Measurements from ENCODE around the gene LMOD1.

The LMOD1 gene

DNA sequence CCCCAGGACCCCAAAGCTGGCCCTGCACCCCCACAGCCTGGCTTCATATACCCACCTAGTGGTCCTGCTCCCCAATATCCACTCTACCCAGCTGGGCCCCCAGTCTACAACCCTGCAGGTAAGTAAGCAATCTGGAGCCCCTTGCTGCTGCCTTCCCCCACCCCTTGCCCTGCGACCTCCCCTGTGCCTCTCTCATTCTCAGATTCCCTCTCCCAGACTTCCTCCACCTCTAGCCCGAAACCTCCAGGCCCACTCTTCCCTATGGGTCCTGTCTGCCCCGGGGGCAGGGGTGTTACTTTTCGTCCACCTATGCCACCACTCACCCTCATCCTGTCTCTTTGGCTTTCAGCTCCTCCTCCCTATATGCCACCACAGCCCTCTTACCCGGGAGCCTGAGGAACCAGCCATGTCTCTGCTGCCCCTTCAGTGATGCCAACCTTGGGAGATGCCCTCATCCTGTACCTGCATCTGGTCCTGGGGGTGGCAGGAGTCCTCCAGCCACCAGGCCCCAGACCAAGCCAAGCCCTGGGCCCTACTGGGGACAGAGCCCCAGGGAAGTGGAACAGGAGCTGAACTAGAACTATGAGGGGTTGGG lies 54.8 kb downstream of the LMOD1 start:
- no peak for ATAC-seq
- TF ChIP-seq TCF4 (CRISPR knock-in tag; IDR thresholded peaks at IDR 0.05; ENCODE audit: borderline replicate concordance) (no peak), BACH2 (CRISPR knock-in tag; IDR thresholded peaks at IDR 0.05; ENCODE audit: borderline replicate concordance) (no peak), GLIS3 (CRISPR knock-in tag; IDR thresholded peaks at IDR 0.05) (no peak)
- TF ChIP-seq, protein P1, sequence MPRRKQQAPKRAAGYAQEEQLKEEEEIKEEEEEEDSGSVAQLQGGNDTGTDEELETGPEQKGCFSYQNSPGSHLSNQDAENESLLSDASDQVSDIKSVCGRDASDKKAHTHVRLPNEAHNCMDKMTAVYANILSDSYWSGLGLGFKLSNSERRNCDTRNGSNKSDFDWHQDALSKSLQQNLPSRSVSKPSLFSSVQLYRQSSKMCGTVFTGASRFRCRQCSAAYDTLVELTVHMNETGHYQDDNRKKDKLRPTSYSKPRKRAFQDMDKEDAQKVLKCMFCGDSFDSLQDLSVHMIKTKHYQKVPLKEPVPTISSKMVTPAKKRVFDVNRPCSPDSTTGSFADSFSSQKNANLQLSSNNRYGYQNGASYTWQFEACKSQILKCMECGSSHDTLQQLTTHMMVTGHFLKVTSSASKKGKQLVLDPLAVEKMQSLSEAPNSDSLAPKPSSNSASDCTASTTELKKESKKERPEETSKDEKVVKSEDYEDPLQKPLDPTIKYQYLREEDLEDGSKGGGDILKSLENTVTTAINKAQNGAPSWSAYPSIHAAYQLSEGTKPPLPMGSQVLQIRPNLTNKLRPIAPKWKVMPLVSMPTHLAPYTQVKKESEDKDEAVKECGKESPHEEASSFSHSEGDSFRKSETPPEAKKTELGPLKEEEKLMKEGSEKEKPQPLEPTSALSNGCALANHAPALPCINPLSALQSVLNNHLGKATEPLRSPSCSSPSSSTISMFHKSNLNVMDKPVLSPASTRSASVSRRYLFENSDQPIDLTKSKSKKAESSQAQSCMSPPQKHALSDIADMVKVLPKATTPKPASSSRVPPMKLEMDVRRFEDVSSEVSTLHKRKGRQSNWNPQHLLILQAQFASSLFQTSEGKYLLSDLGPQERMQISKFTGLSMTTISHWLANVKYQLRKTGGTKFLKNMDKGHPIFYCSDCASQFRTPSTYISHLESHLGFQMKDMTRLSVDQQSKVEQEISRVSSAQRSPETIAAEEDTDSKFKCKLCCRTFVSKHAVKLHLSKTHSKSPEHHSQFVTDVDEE (CRISPR knock-in tag; IDR thresholded peaks at IDR 0.05) = no peak
- TF ChIP-seq, protein P2, sequence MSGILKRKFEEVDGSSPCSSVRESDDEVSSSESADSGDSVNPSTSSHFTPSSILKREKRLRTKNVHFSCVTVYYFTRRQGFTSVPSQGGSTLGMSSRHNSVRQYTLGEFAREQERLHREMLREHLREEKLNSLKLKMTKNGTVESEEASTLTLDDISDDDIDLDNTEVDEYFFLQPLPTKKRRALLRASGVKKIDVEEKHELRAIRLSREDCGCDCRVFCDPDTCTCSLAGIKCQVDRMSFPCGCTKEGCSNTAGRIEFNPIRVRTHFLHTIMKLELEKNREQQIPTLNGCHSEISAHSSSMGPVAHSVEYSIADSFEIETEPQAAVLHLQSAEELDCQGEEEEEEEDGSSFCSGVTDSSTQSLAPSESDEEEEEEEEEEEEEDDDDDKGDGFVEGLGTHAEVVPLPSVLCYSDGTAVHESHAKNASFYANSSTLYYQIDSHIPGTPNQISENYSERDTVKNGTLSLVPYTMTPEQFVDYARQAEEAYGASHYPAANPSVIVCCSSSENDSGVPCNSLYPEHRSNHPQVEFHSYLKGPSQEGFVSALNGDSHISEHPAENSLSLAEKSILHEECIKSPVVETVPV (CRISPR knock-in tag; IDR thresholded peaks at IDR 0.05) = no peak

DNA sequence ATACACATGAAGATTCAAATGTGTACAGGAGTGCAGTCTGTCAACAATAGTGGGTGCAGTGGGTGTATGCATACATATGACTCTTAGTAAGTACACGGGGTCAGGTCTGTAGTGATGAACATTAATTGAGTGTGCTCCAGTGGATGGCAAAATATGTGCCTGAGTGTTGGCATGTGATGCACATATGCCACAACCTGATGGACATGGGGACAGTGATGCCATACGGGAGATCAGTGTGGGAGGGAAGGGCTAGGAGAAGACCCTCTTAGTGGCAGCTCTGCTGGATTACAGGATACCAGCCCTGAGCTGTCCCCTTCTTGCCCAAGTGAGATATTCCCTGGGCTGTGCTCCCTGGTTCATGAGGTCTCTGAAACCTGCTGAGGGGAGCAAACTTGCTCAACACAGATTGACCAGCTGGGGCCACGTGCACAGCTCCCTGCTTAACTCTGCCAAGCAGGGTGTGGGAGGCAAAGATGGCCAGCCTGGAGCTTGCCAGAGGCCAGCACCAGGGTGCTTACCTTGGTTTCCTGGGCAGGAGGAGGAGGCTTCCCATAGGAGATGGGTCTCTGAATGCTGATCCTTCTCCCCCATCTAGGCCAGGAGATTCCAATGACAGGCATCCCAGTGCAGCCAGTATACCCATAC lies 55.4 kb downstream of the LMOD1 start:
- TF ChIP-seq ZNF70 (CRISPR knock-in tag; IDR thresholded peaks at IDR 0.05) (no peak), ZNF565 (CRISPR knock-in tag; conservative IDR thresholded peaks at IDR 0.05; ENCODE audit: low read depth) (no peak), ZC3H10 (CRISPR knock-in tag; IDR thresholded peaks at IDR 0.05) (no peak), BACH2 (CRISPR knock-in tag; IDR thresholded peaks at IDR 0.05; ENCODE audit: borderline replicate concordance) (no peak), SNAI2 (CRISPR knock-in tag; IDR thresholded peaks at IDR 0.05) (no peak), ZFP3 (CRISPR knock-in tag; IDR thresholded peaks at IDR 0.05) (no peak), TCF4 (CRISPR knock-in tag; IDR thresholded peaks at IDR 0.05; ENCODE audit: borderline replicate concordance) (no peak), ARNTL (CRISPR knock-in tag; IDR thresholded peaks at IDR 0.05; ENCODE audit: borderline replicate concordance, low read depth) (no peak), ISL1 (CRISPR knock-in tag; IDR thresholded peaks at IDR 0.05) (no peak), ZNF8 (CRISPR knock-in tag; IDR thresholded peaks at IDR 0.05) (no peak), TOX (CRISPR knock-in tag; IDR thresholded peaks at IDR 0.05; ENCODE audit: borderline replicate concordance) (no peak), PPARA (CRISPR knock-in tag; IDR thresholded peaks at IDR 0.05; ENCODE audit: borderline replicate concordance) (no peak)
- TF ChIP-seq, protein P3, sequence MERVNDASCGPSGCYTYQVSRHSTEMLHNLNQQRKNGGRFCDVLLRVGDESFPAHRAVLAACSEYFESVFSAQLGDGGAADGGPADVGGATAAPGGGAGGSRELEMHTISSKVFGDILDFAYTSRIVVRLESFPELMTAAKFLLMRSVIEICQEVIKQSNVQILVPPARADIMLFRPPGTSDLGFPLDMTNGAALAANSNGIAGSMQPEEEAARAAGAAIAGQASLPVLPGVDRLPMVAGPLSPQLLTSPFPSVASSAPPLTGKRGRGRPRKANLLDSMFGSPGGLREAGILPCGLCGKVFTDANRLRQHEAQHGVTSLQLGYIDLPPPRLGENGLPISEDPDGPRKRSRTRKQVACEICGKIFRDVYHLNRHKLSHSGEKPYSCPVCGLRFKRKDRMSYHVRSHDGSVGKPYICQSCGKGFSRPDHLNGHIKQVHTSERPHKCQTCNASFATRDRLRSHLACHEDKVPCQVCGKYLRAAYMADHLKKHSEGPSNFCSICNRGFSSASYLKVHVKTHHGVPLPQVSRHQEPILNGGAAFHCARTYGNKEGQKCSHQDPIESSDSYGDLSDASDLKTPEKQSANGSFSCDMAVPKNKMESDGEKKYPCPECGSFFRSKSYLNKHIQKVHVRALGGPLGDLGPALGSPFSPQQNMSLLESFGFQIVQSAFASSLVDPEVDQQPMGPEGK (CRISPR knock-in tag; IDR thresholded peaks at IDR 0.05; ENCODE audit: borderline replicate concordance) = no peak
- TF ChIP-seq, protein P2 (CRISPR knock-in tag; IDR thresholded peaks at IDR 0.05) = no peak
- TF ChIP-seq, protein P4, sequence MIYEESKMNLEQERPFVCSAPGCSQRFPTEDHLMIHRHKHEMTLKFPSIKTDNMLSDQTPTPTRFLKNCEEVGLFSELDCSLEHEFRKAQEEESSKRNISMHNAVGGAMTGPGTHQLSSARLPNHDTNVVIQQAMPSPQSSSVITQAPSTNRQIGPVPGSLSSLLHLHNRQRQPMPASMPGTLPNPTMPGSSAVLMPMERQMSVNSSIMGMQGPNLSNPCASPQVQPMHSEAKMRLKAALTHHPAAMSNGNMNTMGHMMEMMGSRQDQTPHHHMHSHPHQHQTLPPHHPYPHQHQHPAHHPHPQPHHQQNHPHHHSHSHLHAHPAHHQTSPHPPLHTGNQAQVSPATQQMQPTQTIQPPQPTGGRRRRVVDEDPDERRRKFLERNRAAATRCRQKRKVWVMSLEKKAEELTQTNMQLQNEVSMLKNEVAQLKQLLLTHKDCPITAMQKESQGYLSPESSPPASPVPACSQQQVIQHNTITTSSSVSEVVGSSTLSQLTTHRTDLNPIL (CRISPR knock-in tag; IDR thresholded peaks at IDR 0.05; ENCODE audit: low read depth) = no peak
- TF ChIP-seq, protein P5, sequence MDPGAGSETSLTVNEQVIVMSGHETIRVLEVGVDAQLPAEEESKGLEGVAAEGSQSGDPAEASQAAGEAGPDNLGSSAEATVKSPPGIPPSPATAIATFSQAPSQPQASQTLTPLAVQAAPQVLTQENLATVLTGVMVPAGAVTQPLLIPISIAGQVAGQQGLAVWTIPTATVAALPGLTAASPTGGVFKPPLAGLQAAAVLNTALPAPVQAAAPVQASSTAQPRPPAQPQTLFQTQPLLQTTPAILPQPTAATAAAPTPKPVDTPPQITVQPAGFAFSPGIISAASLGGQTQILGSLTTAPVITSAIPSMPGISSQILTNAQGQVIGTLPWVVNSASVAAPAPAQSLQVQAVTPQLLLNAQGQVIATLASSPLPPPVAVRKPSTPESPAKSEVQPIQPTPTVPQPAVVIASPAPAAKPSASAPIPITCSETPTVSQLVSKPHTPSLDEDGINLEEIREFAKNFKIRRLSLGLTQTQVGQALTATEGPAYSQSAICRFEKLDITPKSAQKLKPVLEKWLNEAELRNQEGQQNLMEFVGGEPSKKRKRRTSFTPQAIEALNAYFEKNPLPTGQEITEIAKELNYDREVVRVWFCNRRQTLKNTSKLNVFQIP (CRISPR knock-in tag; IDR thresholded peaks at IDR 0.05; ENCODE audit: borderline replicate concordance, low read depth) = no peak
- TF ChIP-seq, protein P1 (CRISPR knock-in tag; IDR thresholded peaks at IDR 0.05) = no peak
- no peak for ATAC-seq
